ENCODE data around the gene RNFT2. TPM values are rescaled to one million over a fixed set of nuclear protein-coding genes. Genes with fewer than 3 reads are reported as not detected.

Gene RNFT2
- total RNA-seq, 5 donors from 2014 or later (not counting 1 experiment from before 2014, with no cell fraction given), result 5.1 to 7.6 (median 6.9) TPM

DNA sequence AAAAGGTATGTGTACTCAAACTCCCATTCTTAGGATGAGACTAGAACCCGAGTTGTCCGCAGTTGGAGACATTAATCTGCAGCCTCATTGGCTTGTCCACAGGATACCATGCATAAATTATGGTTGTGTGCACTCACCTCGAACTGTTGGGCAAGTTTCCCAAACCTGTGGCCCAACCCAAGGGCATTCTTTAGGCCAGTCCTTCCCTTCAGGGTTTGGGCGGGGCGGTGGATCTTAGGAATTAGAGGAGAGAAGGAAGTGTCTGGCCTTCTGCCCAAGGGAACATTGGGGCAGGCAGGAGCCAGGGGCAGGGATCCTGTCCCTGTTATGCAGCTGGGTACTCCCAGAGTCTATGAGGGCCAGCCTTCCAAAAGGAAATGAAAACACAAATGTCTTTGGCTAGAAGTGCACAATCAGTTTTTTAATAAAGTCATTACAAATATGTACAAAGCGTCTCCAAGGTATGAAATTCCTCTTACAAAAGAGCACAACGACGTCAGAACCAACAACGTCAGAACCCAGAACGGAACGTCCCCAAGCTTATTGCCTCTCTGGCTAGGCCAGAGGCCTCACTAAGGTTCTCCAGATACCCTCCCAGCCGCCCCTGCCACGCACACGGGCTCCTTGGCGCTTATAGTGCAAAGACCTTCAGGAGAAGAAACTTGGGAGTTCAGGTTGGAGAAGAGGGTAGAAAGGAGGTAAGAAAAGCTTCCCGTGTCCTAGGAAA, 117.8 kb downstream of the RNFT2 start:
- CTCF ChIA-PET, result no interaction called here
- Histone ChIP-seq H3K4me3 (ENCODE audit: control insufficient read depth in 1 of 2, extremely low read depth in 1 of 2, low read length in 1 of 2) (no peak overlapping the region), H3K9me3 (no peaks in the 10 kb centered on the region), H3K27ac (ENCODE audit: low read length) (no peak overlapping the region), H3K27me3 (replicated peaks in 1 of 2; ENCODE audit: control insufficient read depth in 2 of 2, extremely low read depth in 1 of 2, insufficient read depth in 2 of 2, low read length in 1 of 2) (peaks cover 0 to 42% of the 10 kb centered on the region in 2 experiments), H3K4me1 (ENCODE audit: control insufficient read depth in 1 of 2, extremely low read depth in 1 of 2, insufficient read depth in 2 of 2, low read length in 2 of 2) (peaks cover 0 to 1% of the 10 kb centered on the region in 2 experiments), H3K36me3 (ENCODE audit: control insufficient read depth in 2 of 2, extremely low read depth in 1 of 2, insufficient read depth in 1 of 2, low read length in 1 of 2) (no peaks in the 10 kb centered on the region)
- DNase-seq (no peak), ATAC-seq (replicated peaks in 1 of 4) (no peak)
- H3K4me3 Mint-ChIP-seq, result no peak overlapping the region
- H3K27ac Mint-ChIP-seq, result no peak overlapping the region
- H3K9me3 Mint-ChIP-seq, result no peaks in the 10 kb centered on the region
- POLR2A ChIA-PET, result no interaction called here
- peaks cover 26 to 46% of the 10 kb centered on the region in 2 donors for H3K27me3 Mint-ChIP-seq
- 88% methylated on average over 11 of the region's 16 CpGs for WGBS (ENCODE audit: insufficient coverage)
- peaks cover 10% of the 10 kb centered on the region for H3K36me3 Mint-ChIP-seq
- peaks cover 0 to 17% (median 1%) of the 10 kb centered on the region in 3 donors for H3K4me1 Mint-ChIP-seq

DNA sequence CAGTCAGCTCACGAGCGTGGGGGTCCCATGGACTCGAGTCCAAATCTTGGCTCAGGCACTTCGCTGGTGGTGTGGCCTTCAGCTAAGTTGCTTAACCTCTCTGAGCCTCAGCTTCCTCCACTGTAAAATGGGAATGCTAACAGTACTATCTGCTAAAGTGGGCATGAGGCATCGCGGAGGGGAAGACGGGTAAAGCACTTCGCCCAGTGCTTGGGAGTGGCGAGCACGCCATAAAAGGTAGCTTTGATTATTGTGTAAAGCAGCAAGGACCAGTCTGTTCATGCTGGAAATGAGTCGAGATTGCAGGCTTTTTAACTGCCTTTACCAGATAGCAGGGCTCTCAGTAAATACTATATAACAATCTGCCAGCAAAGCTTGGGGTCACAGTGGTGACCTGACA, 118.6 kb downstream of the RNFT2 start:
- H3K36me3 ChIP-seq (ENCODE audit: control insufficient read depth in 2 of 2, extremely low read depth in 1 of 2, insufficient read depth in 1 of 2, low read length in 1 of 2), result no peaks in the 10 kb centered on the region
- Mint-ChIP-seq H3K4me1 (peaks cover 4 to 23% (median 5%) of the 10 kb centered on the region in 3 donors), H3K4me3 (no peak overlapping the region), H3K36me3 (peaks cover 10% of the 10 kb centered on the region), H3K27me3 (peaks cover 27 to 48% of the 10 kb centered on the region in 2 donors), H3K27ac (no peak overlapping the region), H3K9me3 (no peaks in the 10 kb centered on the region)
- DNase-seq, result no peak
- no peak overlapping the region for H3K27ac ChIP-seq (ENCODE audit: low read length)
- no peaks in the 10 kb centered on the region for H3K9me3 ChIP-seq
- peaks cover 0 to 8% of the 10 kb centered on the region in 2 experiments for H3K4me1 ChIP-seq (ENCODE audit: control insufficient read depth in 1 of 2, extremely low read depth in 1 of 2, insufficient read depth in 2 of 2, low read length in 2 of 2)
- ATAC-seq (replicated peaks in 1 of 4), result no peak
- ChIA-PET POLR2A (no interaction called here), CTCF (no interaction called here)
- 92% methylated on average over 9 of the region's 11 CpGs for WGBS (ENCODE audit: insufficient coverage)
- H3K4me3 ChIP-seq (ENCODE audit: control insufficient read depth in 1 of 2, extremely low read depth in 1 of 2, low read length in 1 of 2), result no peak overlapping the region
- peaks cover 0 to 42% of the 10 kb centered on the region in 2 experiments for H3K27me3 ChIP-seq (replicated peaks in 1 of 2; ENCODE audit: control insufficient read depth in 2 of 2, extremely low read depth in 1 of 2, insufficient read depth in 2 of 2, low read length in 1 of 2)

DNA sequence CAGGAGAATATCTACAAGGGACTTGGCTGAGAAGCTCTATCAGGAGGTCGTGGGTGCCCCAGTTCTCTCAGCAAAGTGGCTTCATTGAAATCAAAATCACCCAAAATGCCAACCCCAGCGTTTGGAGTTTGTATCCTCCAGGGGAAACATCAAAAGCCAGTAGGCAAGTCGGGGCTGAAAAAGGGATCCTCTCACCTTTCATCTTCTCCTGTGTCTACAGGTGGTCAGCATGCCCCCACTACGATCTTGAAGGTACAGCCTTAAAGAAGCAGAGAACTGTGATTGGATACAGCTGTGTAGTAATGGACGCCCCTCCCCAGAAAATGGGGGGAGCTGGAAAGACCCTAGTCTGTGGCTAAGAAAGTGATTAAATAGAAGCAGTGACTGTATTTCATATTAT, 121.0 kb downstream of the RNFT2 start:
- no CpG with 5 or more reads among the region's 5 CpGs for whole genome bisulfite sequencing (ENCODE audit: insufficient coverage)
- Histone ChIP-seq H3K27me3 (replicated peaks in 1 of 2; ENCODE audit: control insufficient read depth in 2 of 2, extremely low read depth in 1 of 2, insufficient read depth in 2 of 2, low read length in 1 of 2) (peaks cover 0 to 47% of the 10 kb centered on the region in 2 experiments), H3K4me3 (ENCODE audit: control insufficient read depth in 1 of 2, extremely low read depth in 1 of 2, low read length in 1 of 2) (no peak overlapping the region), H3K27ac (ENCODE audit: low read length) (no peak overlapping the region), H3K4me1 (ENCODE audit: control insufficient read depth in 1 of 2, extremely low read depth in 1 of 2, insufficient read depth in 2 of 2, low read length in 2 of 2) (peaks cover 0 to 8% of the 10 kb centered on the region in 2 experiments), H3K9me3 (no peaks in the 10 kb centered on the region), H3K36me3 (ENCODE audit: control insufficient read depth in 2 of 2, extremely low read depth in 1 of 2, insufficient read depth in 1 of 2, low read length in 1 of 2) (no peaks in the 10 kb centered on the region)
- H3K36me3 Mint-ChIP-seq, result no peaks in the 10 kb centered on the region
- no peak overlapping the region for H3K27ac Mint-ChIP-seq
- ChIA-PET CTCF (interaction anchor here in 1 of 2 donors (0.6 kb wide), 1 partner anchor 892 kb away, joined by 3 read pairs; no protein-coding TSS in a partner anchor), POLR2A (no interaction called here)
- no peak for DNase-seq
- ATAC-seq (replicated peaks in 1 of 4), result no peak
- peaks cover 4 to 24% (median 7%) of the 10 kb centered on the region in 3 donors for H3K4me1 Mint-ChIP-seq
- H3K4me3 Mint-ChIP-seq, result no peak overlapping the region
- peaks cover 31 to 51% of the 10 kb centered on the region in 2 donors for H3K27me3 Mint-ChIP-seq
- no peaks in the 10 kb centered on the region for H3K9me3 Mint-ChIP-seq

DNA sequence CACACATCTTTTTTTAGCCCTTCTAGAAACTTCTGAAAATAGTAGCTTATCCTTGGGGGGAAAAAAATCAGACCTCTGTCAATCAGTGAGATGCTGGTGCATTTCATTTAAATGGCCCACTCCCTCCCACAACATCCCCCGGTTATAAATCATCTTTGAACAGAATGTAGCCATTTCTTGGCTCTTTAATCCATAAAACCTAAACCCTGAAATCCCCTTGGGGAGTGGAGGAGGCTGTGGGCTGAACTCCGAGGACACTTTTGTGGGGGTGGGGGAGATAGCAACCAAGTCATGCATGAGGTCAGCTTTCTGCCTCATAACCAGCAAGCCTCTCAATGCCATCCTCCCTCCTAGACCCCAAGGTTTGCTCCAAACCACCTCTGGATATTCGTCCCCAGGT, 122.1 kb downstream of the RNFT2 start:
- Mint-ChIP-seq H3K27me3 (peaks cover 33 to 47% of the 10 kb centered on the region in 2 donors), H3K9me3 (no peaks in the 10 kb centered on the region), H3K36me3 (no peaks in the 10 kb centered on the region), H3K4me3 (no peak overlapping the region), H3K4me1 (peaks cover 4 to 24% (median 7%) of the 10 kb centered on the region in 3 donors), H3K27ac (no peak overlapping the region)
- H3K4me3 ChIP-seq (ENCODE audit: control insufficient read depth in 1 of 2, extremely low read depth in 1 of 2, low read length in 1 of 2), result no peak overlapping the region
- ChIA-PET CTCF (no interaction called here), POLR2A (no interaction called here)
- ATAC-seq (replicated peaks in 1 of 4) (no peak), DNase-seq (no peak)
- no peaks in the 10 kb centered on the region for H3K36me3 ChIP-seq (ENCODE audit: control insufficient read depth in 2 of 2, extremely low read depth in 1 of 2, insufficient read depth in 1 of 2, low read length in 1 of 2)
- H3K4me1 ChIP-seq (ENCODE audit: control insufficient read depth in 1 of 2, extremely low read depth in 1 of 2, insufficient read depth in 2 of 2, low read length in 2 of 2), result peaks cover 0 to 8% of the 10 kb centered on the region in 2 experiments
- H3K27ac ChIP-seq (ENCODE audit: low read length), result no peak overlapping the region
- no CpG with 5 or more reads among the region's 3 CpGs for WGBS (ENCODE audit: insufficient coverage)
- H3K27me3 ChIP-seq (replicated peaks in 1 of 2; ENCODE audit: control insufficient read depth in 2 of 2, extremely low read depth in 1 of 2, insufficient read depth in 2 of 2, low read length in 1 of 2), result peaks cover 0 to 39% of the 10 kb centered on the region in 2 experiments
- no peaks in the 10 kb centered on the region for H3K9me3 ChIP-seq

DNA sequence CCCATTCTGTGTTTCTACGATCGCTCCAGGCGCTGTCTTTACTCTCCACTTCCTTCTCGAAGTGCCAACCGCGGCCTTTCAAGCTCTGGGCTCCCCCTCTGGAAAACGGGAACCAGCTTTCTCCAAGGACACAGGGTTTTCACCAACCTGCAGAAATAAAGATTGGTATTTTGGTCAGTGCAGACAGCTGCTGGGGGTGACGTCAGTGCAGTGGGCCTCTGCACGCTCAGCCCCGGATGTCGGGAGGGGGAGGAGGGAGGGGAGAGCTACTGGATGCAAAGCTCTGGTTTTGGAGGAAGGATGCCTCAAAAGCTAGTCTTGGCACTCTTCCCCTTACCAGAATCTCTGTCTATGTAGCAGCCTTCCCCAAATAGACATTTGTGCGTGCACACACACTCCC, 123.2 kb downstream of the RNFT2 start:
- Histone ChIP-seq H3K27me3 (replicated peaks in 1 of 2; ENCODE audit: control insufficient read depth in 2 of 2, extremely low read depth in 1 of 2, insufficient read depth in 2 of 2, low read length in 1 of 2) (peaks cover 0 to 30% of the 10 kb centered on the region in 2 experiments), H3K36me3 (ENCODE audit: control insufficient read depth in 2 of 2, extremely low read depth in 1 of 2, insufficient read depth in 1 of 2, low read length in 1 of 2) (no peaks in the 10 kb centered on the region), H3K4me3 (ENCODE audit: control insufficient read depth in 1 of 2, extremely low read depth in 1 of 2, low read length in 1 of 2) (no peak overlapping the region), H3K4me1 (ENCODE audit: control insufficient read depth in 1 of 2, extremely low read depth in 1 of 2, insufficient read depth in 2 of 2, low read length in 2 of 2) (peaks cover 0 to 8% of the 10 kb centered on the region in 2 experiments), H3K27ac (ENCODE audit: low read length) (no peak overlapping the region), H3K9me3 (no peaks in the 10 kb centered on the region)
- POLR2A ChIA-PET, result interaction anchor here in 1 of 2 donors (0.7 kb wide), 1 partner anchor 309 kb away, joined by 3 read pairs; no protein-coding TSS in a partner anchor
- Mint-ChIP-seq H3K27ac (no peak overlapping the region), H3K4me1 (peaks cover 4 to 24% (median 7%) of the 10 kb centered on the region in 3 donors), H3K4me3 (no peak overlapping the region), H3K9me3 (no peaks in the 10 kb centered on the region), H3K27me3 (peaks cover 27 to 39% of the 10 kb centered on the region in 2 donors), H3K36me3 (no peaks in the 10 kb centered on the region)
- DNase-seq (peak in 31 of 35 experiments; percentile 7 to 52 (median 22)), ATAC-seq (replicated peaks in 1 of 4) (peak; percentile 72 to 87 (median 78))
- 90% methylated on average over 4 of the region's 12 CpGs for WGBS (ENCODE audit: insufficient coverage)
- CTCF ChIA-PET, result interaction anchor here (0.5 to 0.6 kb wide), 2 partner anchors 16 to 290 kb away, joined by 3 to 7 read pairs; no protein-coding TSS in a partner anchor

DNA sequence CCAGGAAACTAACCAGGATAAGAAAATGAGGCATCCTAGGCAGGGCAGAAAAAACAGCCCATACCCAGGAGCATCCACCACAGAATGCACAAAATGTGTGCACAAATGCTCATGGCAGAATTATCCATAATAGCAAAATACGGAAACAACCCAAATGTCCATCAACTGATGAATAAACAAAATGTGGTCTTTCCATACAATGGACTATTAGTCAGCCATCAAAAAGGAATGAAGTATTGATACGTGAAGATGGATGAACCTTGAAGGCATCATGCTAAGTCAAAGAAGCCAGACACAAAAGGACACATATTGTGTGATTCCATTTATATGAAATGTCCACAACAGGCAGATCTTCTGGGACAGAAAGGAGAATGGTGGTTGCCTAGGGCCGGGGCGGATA, 124.1 kb downstream of the RNFT2 start:
- H3K36me3 Mint-ChIP-seq, result no peaks in the 10 kb centered on the region
- no peak overlapping the region for H3K27ac ChIP-seq (ENCODE audit: low read length)
- POLR2A ChIA-PET, result no interaction called here
- no peak overlapping the region for H3K4me3 Mint-ChIP-seq
- no peak overlapping the region for H3K27ac Mint-ChIP-seq
- H3K9me3 ChIP-seq, result no peaks in the 10 kb centered on the region
- peaks cover 23 to 32% of the 10 kb centered on the region in 2 donors for H3K27me3 Mint-ChIP-seq
- ATAC-seq (replicated peaks in 1 of 4) (no peak), DNase-seq (no peak)
- H3K4me1 Mint-ChIP-seq, result peaks cover 4 to 24% (median 7%) of the 10 kb centered on the region in 3 donors
- peaks cover 0 to 8% of the 10 kb centered on the region in 2 experiments for H3K4me1 ChIP-seq (ENCODE audit: control insufficient read depth in 1 of 2, extremely low read depth in 1 of 2, insufficient read depth in 2 of 2, low read length in 2 of 2)
- CTCF ChIA-PET, result no interaction called here
- H3K4me3 ChIP-seq (ENCODE audit: control insufficient read depth in 1 of 2, extremely low read depth in 1 of 2, low read length in 1 of 2), result no peak overlapping the region
- WGBS (ENCODE audit: insufficient coverage), result no CpG with 5 or more reads among the region's 4 CpGs
- H3K36me3 ChIP-seq (ENCODE audit: control insufficient read depth in 2 of 2, extremely low read depth in 1 of 2, insufficient read depth in 1 of 2, low read length in 1 of 2), result no peaks in the 10 kb centered on the region
- H3K9me3 Mint-ChIP-seq, result no peaks in the 10 kb centered on the region
- H3K27me3 ChIP-seq (replicated peaks in 1 of 2; ENCODE audit: control insufficient read depth in 2 of 2, extremely low read depth in 1 of 2, insufficient read depth in 2 of 2, low read length in 1 of 2), result peaks cover 0 to 24% of the 10 kb centered on the region in 2 experiments

Measured in T-cell (primary cell).